Thymus (tissue), 11 donors: ENCODE results near the gene OR5A1. TPM values are rescaled to one million over a fixed set of nuclear protein-coding genes. Genes with fewer than 3 reads are reported as not detected.

Experiments
- DNase-seq, 9 donors: peaks; one replicate each; pipeline ENCODE4 v3.0.0-alpha.2; 2013; ENCODE audit warnings: low spot score in 9 of 9, low read depth in 6 of 9, missing footprints in 1 of 9
- H3K27ac ChIP-seq, 2 donors: one replicate each; pipeline ENCODE4 v1.5.1; 2013; ENCODE audit warnings: control low read depth in 1 of 2, low read depth in 1 of 2, low read length in 1 of 2, mild to moderate bottlenecking in 1 of 2, moderate library complexity in 1 of 2
- H3K27me3 ChIP-seq, 2 donors: one replicate each; pipeline ENCODE4 v1.5.1; 2013; ENCODE audit warnings: low read length in 1 of 2; ENCODE audit not compliant: control insufficient read depth in 2 of 2, insufficient read depth in 1 of 2
- H3K36me3 ChIP-seq, 2 donors: one replicate each; pipeline ENCODE4 v1.5.1; 2013; ENCODE audit warnings: low read length in 1 of 2, mild to moderate bottlenecking in 1 of 2, moderate library complexity in 1 of 2; ENCODE audit not compliant: control insufficient read depth in 2 of 2, insufficient read depth in 2 of 2
- H3K4me1 ChIP-seq, 2 donors: one replicate each; pipeline ENCODE4 v1.5.1; 2013; ENCODE audit warnings: low read length in 2 of 2; ENCODE audit not compliant: control insufficient read depth in 2 of 2, insufficient read depth in 2 of 2
- H3K4me3 ChIP-seq, 2 donors: one replicate each; pipeline ENCODE4 v1.5.1; 2013; ENCODE audit warnings: low read length in 2 of 2, control low read depth in 1 of 2, mild to moderate bottlenecking in 1 of 2
- H3K9me3 ChIP-seq, 2 donors: one replicate each; pipeline ENCODE4 v1.5.1; 2013; ENCODE audit warnings: low read length in 1 of 2, mild to moderate bottlenecking in 1 of 2; ENCODE audit not compliant: control insufficient read depth in 2 of 2, insufficient read depth in 1 of 2
- WGBS: extraction: QIAGEN DNeasy Blood & Tissue Kit; methylation state at CpG from one replicate; pipeline ENCODE4 v1.1.7; 2013; 5-methylcytosine and 5-hydroxymethylcytosine counted together
- polyA plus RNA-seq: library from polyadenylated mRNA; stranded (reverse); fragments of 200-250 nt; gene quantifications from one replicate; pipeline ENCODE4 v1.2.3, GENCODE V29; 2013
- total RNA-seq: library from RNA; stranded (reverse); fragments of 120-200 nt; gene quantifications from one replicate; pipeline ENCODE4 v1.2.4, GENCODE V29; 2013
- donor health status: healthy.

Gene OR5A1
- total and polyA plus RNA-seq, 2 donors, result under 0.01 TPM; not detected in 1

- Histone ChIP-seq H3K27ac (no peak within 1 kb of the TSS), H3K4me1 (no peaks in the 10 kb centered on the region), H3K27me3 (no peaks in the 10 kb centered on the region), H3K9me3 (no peaks in the 10 kb centered on the region), H3K4me3 (no peak within 1 kb of the TSS), H3K36me3 (no peaks in the 10 kb centered on the region)
- no peak for DNase-seq
- WGBS, result 96% methylated on average over 2 of the region's 2 CpGs
These were observed 20.4 kb downstream of the OR5A1 start, which contains the start of gene OR4D6 for GRCh38 chr11:59456661-59457060. Gene OR4D6, plus strand, starts transcription at chr11:59456961. Its CDS starts 0 bp downstream, at chr11:59456961.

GRCh38 chr11:59459916-59460315 lies 23.6 kb downstream of the OR5A1 start:
- Histone ChIP-seq H3K4me1 (no peaks in the 10 kb centered on the region), H3K36me3 (no peaks in the 10 kb centered on the region), H3K9me3 (no peaks in the 10 kb centered on the region), H3K4me3 (no peak overlapping the region), H3K27ac (no peak overlapping the region), H3K27me3 (no peaks in the 10 kb centered on the region)
- no peak for DNase-seq
- WGBS, result 81% methylated on average over 3 of the region's 3 CpGs

GRCh38 chr11:59463190-59463641 lies 26.9 kb downstream of the OR5A1 start:
- Histone ChIP-seq H3K27me3 (no peaks in the 10 kb centered on the region), H3K36me3 (no peaks in the 10 kb centered on the region), H3K9me3 (no peaks in the 10 kb centered on the region), H3K4me1 (no peaks in the 10 kb centered on the region), H3K27ac (no peak overlapping the region), H3K4me3 (no peak overlapping the region)
- WGBS, result 84% methylated on average over 5 of the region's 5 CpGs
- no peak for DNase-seq

DNA sequence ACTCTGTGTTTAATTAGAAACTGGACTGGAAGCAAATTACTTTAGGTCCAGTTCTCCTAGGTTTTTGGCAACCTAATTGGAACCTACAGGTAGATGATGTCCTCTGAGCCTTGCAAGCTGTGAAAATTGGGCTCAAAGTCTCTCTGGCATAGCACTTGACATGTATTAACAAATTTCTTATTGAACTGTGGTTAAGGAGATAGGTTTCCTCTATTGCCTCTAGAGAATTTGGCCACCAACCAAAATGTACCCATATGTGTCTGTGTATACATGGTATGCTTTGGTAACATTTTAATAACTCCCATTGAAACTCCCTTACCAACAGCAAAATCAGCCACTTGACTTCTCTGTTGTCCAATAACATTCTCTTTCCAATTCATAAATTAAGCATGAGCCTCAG lies 36.7 kb downstream of the OR5A1 start, which contains the start of gene OR4D10:
OR4D10 (plus strand) TSS at position 301 of the 400 bp plus-strand sequence. CDS start 4,115 bp downstream, outside the sequence.
- Histone ChIP-seq H3K27me3 (no peaks in the 10 kb centered on the region), H3K9me3 (no peaks in the 10 kb centered on the region), H3K36me3 (no peaks in the 10 kb centered on the region), H3K4me1 (no peaks in the 10 kb centered on the region), H3K4me3 (no peak within 1 kb of the TSS), H3K27ac (no peak within 1 kb of the TSS)
- DNase-seq, result no peak

DNA sequence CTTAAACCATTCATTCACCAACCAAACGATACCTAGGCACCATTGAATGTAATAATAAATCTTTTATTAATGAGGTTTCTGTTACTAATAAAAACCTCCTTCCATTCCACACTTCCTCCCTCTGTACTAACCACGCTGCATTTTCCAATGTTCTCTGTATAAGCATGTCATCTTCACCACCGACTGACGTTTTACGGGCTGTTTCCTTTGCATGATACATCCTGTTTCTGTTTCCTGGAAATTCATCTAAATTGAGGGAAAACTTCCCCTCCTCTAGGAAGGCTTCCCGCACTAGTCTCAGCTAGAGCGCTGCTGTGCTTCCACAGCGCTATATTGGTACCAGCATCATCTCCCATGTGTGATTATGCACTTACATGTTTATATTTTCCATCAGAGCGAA lies 38.9 kb downstream of the OR5A1 start:
- Histone ChIP-seq H3K4me3 (no peak overlapping the region), H3K9me3 (no peaks in the 10 kb centered on the region), H3K4me1 (no peaks in the 10 kb centered on the region), H3K27ac (no peak overlapping the region), H3K36me3 (no peaks in the 10 kb centered on the region), H3K27me3 (no peaks in the 10 kb centered on the region)
- WGBS, result 74% methylated on average over 9 of the region's 9 CpGs
- no peak for DNase-seq

GRCh38 chr11:59479906-59480305 lies 43.6 kb downstream of the OR5A1 start:
- Histone ChIP-seq H3K27me3 (no peaks in the 10 kb centered on the region), H3K4me1 (no peaks in the 10 kb centered on the region), H3K9me3 (no peaks in the 10 kb centered on the region), H3K4me3 (no peak overlapping the region), H3K27ac (no peak overlapping the region), H3K36me3 (no peaks in the 10 kb centered on the region)
- DNase-seq, result no peak

- no peaks in the 10 kb centered on the region for H3K27me3 ChIP-seq
- WGBS, result 100% methylated on average over 3 of the region's 3 CpGs
- H3K9me3 ChIP-seq, result no peaks in the 10 kb centered on the region
- no peaks in the 10 kb centered on the region for H3K4me1 ChIP-seq
- no peak for DNase-seq
- no peak overlapping the region for H3K4me3 ChIP-seq
- H3K36me3 ChIP-seq, result no peaks in the 10 kb centered on the region
- no peak overlapping the region for H3K27ac ChIP-seq
These were observed 44.1 kb downstream of the OR5A1 start for GRCh38 chr11:59480359-59480758.

Other genes with a start within 250 kb of the OR5A1 start
- gene MPEG1, start 223.5 kb upstream of the OR5A1 start, total RNA-seq, result 55.0 TPM
- 24.6 TPM for gene MPEG1, start 223.5 kb upstream of the OR5A1 start, polyA plus RNA-seq
- gene OR5AN1, start 77.6 kb upstream of the OR5A1 start, total RNA-seq, result not detected
- under 0.01 TPM for gene OR5AN1, start 77.6 kb upstream of the OR5A1 start, polyA plus RNA-seq
- not detected for gene OR5A2, start 10.1 kb upstream of the OR5A1 start, total RNA-seq
- gene OR5A2, start 10.1 kb upstream of the OR5A1 start, polyA plus RNA-seq, result 0.02 TPM
- gene OR4D6, start 20.5 kb downstream of the OR5A1 start, total RNA-seq, result not detected
- 0.05 TPM for gene OR4D6, start 20.5 kb downstream of the OR5A1 start, polyA plus RNA-seq
- not detected for gene OR4D10, start 36.8 kb downstream of the OR5A1 start, total RNA-seq
- under 0.01 TPM for gene OR4D10, start 36.8 kb downstream of the OR5A1 start, polyA plus RNA-seq
- not detected for gene OR4D11, start 67.1 kb downstream of the OR5A1 start, total RNA-seq
- gene OR4D11, start 67.1 kb downstream of the OR5A1 start, polyA plus RNA-seq, result not detected
- not detected for gene OR4D9, start 75.1 kb downstream of the OR5A1 start, total RNA-seq
- 0.02 TPM for gene OR4D9, start 75.1 kb downstream of the OR5A1 start, polyA plus RNA-seq
- gene OSBP, start 179.3 kb downstream of the OR5A1 start, total RNA-seq, result 17.5 TPM
- gene OSBP, start 179.3 kb downstream of the OR5A1 start, polyA plus RNA-seq, result 21.5 TPM
- 6.0 TPM for gene PATL1, start 232.6 kb downstream of the OR5A1 start, total RNA-seq
- gene PATL1, start 232.6 kb downstream of the OR5A1 start, polyA plus RNA-seq, result 13.0 TPM